HG03135 (cell line): ENCODE results near the gene NEDD4L.
"Not testable (repeated sequence)": the region's sequence is repeated elsewhere in the genome, so short reads cannot be mapped to it uniquely, and the experiment has no call there.

Experiments
- ATAC-seq: cut with Tn5 transposase; IDR thresholded peaks from one replicate; pipeline ENCODE4 v1.9.1; 2021; ENCODE audit warnings: mild to moderate bottlenecking, moderate library complexity; ENCODE audit not compliant: unreplicated experiment

NEDD4L gene

DNA sequence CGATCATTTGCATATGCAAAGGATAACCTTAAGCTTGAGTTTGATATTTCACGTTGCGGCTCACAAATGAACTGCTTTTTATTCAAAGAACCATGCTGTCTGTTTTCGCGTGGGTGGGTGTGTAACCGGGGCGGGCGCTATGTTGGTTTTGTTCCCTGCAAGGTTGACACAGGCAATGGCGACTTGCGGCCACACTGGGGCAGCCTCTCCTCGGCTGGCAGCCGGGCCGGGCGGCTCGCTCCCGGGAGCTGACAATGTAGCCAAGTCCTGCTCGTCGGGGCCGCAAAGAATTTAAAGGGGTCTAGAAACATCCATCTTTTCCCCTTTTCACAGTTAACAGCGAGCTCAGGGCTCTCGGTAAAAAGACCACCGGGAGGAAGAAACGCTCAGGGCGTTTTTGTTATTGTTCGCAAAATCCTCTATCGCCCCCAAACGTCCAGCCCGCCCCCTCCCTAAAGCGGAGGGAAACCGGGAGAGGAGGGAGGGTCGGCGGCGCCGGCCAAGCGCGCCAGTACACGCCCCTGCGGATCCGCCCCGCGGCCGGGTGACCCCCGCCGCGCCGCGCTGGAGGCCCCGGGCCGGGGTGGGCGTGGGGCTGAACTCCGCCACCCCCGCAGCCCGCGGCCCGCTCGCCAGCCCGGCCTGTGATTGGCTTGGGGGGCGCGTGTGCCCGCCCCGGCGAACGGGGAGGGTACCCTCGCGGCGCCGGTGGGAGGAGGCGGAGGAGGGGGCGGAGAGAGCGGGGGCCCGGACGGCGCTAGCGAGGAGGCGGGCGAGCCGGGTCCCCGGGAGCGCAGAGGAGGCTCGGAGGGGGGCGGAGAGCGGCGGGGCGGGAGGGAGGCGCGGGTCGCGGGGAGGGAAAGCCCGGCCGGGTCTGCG is at the start of gene NEDD4L:
NEDD4L (plus strand) TSS at position 736 of the 879 bp plus-strand sequence. CDS start 435 bp downstream, outside the sequence.
- ATAC-seq, result peak; percentile 72

DNA sequence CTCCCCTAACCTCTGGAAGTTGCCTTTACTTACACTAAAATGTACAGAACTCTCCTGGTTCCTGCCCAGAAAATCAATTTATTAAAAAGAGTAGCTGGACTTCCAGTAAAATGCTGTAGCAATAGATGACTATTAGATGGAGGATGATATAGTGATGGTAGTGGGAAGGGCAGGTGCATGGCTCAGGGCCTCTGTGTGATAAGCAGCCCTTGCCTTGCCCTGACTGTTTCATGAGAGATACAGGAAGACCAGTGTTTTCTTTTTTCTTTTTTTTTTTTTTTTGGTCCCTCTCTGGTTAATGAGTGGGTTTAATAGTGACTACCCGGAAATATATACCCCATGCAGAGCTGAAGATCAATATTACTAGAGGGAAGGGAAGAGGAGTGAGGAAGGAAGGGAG is 48.7 kb upstream of the NEDD4L start:
- ATAC-seq, result no peak

DNA sequence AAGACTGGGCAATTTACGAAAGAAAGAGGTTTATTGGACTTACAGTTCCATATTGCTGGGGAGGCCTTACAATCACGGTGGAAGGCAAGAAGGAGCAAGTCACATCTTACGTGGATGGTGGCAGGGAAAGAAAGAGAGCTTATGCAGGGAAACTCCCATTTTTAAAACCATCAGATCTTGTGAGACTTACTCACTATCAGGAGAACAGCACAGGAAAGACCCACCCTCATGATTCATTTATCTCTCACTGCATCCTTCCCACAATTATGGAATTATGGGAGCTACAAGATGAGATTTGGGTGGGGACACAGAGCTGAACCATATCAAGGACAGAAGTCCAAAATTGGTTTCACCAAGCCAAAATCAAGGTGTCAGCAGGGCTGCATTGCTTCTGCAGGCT is 47.1 kb upstream of the NEDD4L start:
- not testable (repeated sequence) for ATAC-seq

DNA sequence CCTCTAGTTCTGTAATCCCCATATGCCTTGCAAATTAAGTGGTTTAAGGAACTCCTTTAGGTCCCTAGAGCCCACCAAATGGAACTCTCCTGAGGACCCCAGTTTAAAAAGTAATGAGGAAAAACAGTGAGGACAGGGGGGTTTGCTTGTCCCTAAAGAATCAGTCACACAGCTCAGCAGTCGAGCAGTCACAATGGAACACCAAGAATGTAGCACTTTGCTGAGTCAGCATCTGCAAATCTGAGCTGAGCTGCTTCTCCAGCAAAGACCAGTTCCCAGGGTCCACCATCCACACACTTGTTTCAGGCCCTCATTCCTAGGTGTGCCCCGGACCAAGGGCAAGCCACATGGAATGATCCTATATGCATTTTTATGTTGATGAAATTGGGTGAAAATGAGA is 46.2 kb upstream of the NEDD4L start:
- no peak for ATAC-seq

DNA sequence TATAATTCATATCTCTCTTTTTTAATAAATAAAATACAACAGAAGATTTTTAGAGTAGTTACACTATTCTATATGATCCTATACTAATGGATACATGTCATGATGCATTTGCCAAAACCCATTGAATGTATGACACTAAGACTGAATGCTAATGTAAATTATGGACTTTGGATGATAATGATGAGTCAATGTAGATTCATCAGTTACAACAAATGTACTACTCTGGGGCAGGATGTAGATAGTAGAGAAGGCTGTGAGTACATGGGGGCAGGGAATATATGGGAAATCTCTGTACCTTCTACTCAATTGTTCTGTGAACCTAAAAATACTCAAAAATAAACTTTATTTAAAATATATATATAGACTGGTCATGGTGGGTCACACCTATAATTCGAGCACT is 45.6 kb upstream of the NEDD4L start:
- ATAC-seq, result no peak

DNA sequence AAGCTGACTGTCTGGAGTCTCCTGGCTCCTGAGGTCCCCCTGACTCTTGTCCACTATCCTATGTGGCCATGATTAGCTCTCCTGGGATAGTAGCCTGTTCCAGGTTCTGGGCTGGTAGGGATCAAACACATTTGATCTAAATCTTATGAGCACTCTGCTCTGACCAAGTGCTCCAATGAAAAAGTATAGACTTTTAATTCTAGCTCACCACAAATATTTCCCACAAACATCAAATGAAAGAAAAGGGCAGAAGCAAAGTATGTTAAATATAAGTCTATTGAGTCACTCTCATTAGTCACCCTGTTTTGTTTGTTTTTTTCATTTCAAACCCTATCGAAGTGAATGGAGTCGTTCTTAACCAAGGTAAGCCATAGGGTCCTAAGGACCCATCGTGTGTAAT is 39.7 kb upstream of the NEDD4L start:
- ATAC-seq, result no peak

DNA sequence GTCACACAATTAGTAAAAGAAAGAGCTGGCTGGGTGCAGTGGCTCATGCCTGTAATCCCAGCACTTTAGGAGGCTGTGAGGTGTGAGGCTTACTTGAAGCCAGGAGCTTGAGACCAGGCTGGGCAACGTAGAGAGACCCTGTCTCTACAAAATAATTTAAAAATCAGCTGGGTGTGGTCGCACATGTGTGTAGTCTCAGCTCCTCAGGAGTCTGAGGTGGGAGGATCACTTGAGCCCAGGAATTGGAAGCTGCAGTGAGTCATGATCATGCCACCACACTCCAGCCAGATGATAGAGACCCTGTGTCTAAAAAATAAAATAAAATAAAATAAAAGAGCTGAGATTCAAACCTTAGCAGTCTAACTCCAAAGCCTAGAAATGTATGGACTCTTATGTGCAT is 39.0 kb upstream of the NEDD4L start:
- no peak for ATAC-seq

DNA sequence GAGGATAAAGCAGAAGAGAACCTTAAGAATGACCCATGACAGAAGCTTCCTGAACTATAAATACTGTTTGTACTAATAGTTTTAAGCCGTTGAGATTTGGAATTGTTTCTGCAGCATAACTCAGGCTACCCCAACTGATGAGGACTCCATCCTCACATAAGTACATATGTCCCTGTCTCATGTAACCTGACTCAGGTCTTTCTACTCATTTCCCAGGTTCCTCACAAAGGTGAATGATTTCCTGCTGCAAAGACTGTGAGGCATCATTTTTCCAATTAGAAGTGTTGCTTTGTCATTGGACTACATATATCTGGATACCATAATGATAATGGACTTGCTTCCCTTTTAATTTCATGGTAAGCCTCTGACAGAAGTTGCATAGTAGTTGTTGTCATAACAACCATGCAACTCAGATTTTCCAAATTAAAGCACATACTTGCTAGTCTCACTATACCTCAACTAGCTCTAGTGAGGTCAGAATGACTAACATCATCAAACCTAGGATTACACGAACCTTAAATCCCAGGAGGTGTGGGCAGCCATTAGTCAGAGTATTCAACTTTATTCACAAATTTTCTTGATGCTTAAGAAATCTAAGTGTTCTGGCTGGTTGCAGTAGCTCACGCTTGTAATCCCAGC is 38.0 kb upstream of the NEDD4L start:
- ATAC-seq, result no peak

DNA sequence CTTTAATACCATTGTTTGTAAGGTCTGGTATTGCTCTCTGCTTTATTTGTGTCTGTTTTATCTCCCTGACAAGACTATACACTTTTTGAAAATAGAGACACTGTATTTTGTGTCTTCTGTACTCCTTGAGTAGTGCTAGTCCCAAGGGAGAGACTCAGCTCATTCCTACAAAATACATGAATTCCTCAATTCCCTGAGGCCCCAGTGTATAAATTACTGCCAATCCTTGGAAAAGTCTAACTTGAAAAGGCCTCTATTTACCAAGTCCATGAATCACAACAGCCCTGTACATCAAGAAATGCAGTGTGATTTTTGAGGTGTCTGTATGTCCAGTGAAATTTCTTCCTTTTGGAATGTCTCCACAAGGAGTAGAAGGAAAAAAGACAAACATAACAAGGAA is 34.9 kb upstream of the NEDD4L start:
- no peak for ATAC-seq

DNA sequence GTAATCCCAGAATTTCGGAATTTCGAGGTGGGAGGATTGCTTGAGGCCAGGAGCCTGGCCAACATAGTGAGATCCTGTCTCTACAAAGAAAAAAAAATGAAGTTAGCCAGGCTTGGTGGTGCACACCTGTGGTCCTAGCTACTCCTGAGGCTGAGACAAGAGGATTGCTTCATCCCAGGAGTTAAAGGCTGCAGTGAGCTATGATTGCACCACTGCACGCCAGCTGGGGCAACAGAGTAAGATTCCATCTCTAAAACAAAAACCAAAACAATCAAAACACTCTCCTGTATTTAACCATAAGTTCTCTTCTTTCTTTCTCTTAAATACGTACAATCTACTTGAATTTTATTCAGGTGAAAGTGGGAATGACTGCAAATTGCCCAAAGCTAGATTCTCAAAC is 33.8 kb upstream of the NEDD4L start:
- ATAC-seq, result no peak

DNA sequence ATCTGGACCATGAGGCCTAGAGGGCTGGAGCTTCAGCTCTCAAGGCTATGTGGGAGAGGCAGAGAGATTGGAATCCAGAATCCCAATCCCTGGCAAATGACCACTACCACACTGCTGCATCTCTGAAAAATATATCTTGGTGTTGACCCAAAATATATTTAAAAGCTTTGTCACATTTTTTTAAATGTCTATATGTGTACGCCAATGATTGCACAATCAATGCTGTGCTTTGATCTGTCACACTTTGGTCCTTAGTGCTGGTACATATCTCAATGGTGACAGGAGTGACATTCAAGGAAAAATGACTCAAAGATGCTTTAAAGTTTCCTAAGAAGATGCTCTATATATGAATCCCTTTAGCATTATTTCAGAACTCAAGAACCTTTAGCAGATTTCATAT is 31.7 kb upstream of the NEDD4L start:
- ATAC-seq, result no peak

DNA sequence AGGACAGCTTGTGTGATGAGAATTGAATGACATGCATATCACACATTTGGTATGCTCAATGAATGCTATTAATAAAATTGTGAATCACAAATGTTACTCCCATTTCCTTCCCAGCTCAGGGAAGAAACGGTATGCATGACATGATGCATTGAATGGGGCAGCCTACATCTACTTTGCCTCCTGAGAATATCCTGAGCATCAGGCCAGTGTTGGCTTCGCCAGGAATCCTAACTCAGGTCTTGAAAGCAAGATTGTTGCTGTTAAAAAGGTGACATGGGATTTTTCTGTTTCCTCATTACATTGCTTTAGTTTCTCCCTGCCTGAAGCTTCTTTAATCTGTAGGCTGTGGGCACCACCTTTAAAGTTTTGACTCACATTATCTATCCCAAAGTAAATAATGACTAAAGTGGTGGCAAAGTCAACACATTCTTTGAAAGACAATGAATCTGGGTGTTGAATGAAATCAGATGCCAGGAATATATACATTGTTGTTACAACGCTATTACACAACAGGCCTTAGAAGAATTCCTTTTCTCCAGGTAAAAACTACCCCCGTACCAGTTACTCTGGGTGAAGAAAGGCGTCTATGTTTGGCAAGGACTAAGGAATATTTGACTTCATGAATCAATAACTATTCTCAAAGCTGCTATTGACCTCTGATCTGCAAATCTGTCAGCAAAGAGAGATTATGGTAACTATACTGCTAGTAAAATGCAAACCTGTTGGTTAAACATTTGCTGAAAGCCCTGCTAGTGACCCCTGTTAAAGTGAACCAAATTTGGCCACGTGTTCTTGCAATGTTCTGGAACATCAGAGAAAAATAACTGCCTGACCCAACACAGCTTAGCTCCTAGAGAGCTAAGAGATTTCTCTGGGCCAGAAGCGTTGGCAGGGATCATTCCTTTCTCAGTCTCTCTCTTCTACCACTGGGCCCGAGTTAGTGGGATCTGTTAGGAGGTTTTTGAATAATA is 30.5 kb upstream of the NEDD4L start:
- no peak for ATAC-seq

DNA sequence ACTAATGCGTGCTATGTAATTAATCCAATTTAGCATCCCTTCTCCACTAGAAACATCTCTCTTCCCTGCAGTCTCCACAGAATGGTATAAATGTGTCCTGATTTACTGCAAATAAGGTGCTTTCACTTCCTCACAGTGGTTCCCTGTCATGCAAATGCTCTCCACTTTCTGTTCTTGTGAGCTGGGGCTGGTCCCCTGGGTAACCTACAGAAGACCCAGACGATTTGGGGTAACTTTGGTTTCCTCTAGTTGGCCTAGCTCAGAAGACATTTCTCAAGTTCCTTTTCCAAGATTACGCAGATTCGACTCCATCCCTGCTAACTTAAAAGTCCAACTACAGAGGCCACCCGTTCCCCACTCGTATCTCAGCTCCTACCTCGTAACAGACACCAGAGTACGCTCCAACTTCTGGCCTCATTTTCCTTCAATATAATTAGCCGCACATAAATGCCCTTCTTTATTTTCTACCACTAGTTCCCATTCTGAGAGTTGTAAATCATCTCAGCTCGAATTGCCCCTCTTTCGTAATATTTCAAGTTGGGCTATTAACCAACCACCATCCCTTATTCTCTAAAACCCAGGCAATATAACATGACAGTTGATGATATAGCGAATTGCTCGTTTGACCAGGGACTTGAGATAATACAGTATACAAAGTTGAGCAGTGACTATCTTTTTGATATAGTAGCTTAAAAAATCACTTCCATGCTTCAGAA is 28.8 kb upstream of the NEDD4L start:
- ATAC-seq, result peak; percentile 99

DNA sequence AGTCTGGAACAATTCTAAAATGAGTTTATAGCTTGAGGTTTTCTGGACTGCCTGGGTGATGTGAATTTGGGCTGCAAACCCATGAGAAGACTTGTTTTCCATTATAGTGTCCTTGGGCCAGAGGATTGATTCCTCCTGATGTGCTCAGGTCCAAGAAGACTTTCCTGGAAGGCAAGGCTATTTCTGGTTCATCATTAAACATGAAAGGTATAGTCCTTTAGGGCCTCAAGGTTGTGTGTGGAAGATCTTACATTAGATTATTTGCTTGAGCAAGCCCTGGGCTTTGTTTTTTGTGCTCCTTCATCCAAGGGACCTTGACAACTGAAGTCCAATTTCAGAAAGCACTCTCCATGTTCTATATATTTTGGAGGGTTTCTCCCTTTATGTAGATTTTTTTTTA is 26.8 kb upstream of the NEDD4L start:
- no peak for ATAC-seq

DNA sequence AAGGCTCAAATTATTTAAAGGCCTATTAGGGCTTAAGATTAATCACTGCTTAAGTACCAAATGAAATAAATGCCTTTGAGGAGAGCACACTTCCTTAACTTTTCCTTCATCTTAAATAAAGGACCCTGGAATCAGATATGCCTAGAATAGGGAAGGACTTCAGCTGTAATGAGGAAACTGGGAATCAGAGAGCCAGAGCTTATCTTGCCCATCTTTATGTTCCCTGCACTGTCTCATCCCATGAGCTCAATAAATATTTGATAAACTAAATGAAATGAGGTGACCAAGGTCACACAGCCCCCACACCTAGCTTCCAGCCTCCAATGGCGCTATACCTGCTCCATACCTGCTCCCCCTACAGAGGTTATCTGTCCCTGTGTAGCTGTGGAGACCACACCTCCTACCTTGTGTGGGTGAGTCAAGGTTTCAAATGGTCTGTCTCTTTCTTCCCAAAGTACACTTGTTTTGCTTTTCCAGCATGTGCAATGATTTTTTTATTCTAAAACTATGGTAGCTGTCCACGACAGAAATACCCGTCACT is 23.4 kb upstream of the NEDD4L start:
- no peak for ATAC-seq

DNA sequence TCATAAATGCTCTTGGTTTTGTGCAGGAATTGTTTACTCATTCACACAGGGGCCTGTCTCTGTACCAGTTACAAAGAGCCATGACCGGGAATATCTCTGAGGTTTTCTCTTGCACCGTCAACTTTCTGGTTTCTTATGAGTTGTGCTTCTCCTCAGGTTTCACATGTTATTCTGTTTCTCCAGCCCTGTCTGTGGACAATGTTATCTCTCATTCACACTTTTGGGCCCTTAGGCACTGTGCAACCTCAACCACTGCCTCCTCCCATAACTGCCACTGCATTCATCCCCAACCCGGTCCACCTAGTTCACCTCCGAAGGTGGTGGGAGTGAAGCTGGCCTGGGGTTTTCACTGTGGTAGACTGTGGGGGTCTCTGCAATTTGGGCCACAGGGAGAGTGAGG is 22.5 kb upstream of the NEDD4L start:
- ATAC-seq, result no peak

DNA sequence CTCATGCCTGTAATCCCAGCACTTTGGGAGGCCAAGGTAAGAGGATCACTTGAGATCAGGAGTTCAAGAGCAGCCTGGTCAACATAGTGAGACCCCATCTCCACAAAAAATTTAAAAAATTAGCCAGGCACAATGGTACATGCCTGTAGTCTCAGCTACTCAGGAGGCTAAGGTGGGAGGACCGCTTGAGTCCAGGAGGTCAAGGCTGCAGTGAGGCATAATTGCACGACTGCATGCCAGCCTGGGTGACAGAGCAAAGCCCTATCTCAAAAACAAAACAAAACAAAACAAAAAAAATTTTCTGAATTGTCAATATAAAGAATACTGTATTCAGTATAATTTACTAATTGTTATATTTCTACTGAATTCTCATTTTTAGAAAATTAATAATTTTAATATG is 20.9 kb upstream of the NEDD4L start:
- ATAC-seq, result no peak

DNA sequence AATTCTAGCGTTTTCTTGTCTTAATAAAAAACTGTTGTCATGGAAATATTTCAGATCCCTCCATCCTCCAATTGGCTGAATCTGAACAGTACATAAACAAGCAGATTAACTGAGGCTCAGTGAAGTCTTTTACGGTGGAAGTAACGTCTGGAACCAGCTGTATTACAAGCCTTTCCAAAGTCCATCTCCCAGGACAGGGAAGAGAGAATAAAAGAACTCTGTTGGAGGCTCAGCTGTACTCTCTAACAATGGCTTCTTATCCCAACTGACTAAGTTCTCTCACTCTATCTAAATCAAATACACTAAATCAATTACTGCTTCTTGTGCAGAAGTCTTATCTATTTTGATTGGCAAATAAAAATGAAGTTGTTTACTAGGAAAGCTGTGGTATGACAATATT is 19.9 kb upstream of the NEDD4L start:
- ATAC-seq, result no peak

DNA sequence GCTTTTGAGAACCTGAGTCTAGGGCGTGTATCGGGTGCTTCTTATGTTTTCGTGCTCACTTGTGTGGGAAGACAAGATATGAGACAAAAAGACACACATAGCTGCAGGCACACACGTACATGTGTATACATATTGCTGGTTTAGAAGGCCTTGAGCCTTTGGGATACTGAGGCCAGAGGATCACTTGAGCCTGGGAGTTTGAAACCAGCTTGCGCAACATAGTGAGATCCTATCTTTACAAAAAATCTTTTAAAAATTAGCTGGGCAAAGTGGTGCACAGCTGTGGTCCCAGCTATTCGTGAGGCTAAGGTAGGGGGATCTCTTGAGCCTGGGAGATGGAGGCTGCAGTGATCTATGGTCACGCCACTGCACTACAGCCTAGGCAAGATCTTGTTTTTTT is 18.8 kb upstream of the NEDD4L start:
- no peak for ATAC-seq

DNA sequence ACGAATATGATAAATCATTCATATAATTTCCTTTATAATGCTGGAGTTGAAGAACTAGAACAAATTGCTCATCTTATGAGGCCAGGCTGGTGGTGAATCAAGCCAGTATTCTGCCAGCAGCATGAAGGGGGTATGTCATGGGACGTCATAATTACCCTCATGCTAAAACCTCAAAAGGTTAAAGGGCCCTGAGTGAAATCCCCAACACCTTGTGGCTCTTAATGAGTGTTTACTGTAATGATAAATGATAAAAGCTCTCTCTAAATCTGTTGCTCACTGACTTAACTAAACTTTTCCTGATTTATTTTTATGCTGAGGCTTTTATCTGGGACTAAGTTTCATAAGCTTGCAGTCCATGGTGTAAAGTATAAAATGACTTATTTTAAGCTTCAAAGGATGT is 18.3 kb upstream of the NEDD4L start:
- ATAC-seq, result no peak
